Measurements from ENCODE around the gene ZPLD1. TPM values are rescaled to one million over a fixed set of nuclear protein-coding genes. Genes with fewer than 3 reads are reported as not detected.

The ZPLD1 gene
- total RNA-seq, 4 donors from 2014 or later = not detected

DNA sequence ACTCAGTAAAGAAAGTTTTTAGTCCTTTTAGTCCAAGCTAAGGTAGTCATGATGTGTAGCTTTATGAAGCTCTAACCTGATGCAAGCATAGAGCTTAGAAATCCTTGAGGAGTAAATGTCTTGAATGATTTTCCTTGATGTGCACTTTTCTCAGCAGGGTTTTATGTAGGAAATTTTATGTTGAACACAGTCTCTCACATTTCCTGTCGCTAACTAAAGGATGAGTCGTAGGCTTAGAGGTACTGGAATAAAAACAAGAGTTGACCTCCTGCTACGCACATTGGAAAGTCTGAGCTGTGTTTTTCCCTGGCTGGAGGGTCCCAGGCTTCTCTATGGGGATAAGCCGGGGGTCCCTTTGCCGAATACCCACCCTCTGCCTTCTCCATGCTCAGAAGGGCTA, 34.7 kb upstream of the ZPLD1 start:
- TF ChIP-seq CTCF (IDR thresholded peaks at IDR 0.05; ENCODE audit: low read depth) = no peak

DNA sequence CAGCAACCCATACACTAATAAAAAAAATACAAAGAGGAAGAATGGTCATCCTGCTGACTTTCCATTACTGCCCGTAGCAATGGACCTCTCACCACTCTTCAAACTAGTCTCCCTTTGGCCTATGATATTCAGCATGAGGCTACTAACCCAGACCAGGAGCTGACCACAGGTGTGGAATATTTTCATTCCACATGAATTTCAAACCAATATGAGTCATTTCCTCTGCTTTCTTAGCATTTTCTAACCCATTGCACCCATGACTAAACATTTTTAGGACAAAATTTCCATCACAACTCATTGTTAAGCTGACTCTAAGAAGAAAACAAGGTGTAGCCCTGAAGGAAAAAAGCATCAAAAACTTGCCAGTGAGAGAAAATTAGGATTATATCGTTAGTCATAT, 34.0 kb upstream of the ZPLD1 start:
- no peak for TF ChIP-seq CTCF (IDR thresholded peaks at IDR 0.05; ENCODE audit: low read depth)

- TF ChIP-seq CTCF (IDR thresholded peaks at IDR 0.05; ENCODE audit: low read depth) = no peak
Observed at GRCh38 chr3:102410616-102411015, 24.2 kb upstream of the ZPLD1 start.

GRCh38 chr3:102415553-102415952, 19.3 kb upstream of the ZPLD1 start:
- no peak for TF ChIP-seq CTCF (IDR thresholded peaks at IDR 0.05; ENCODE audit: low read depth)

GRCh38 chr3:102419786-102420185, 15.0 kb upstream of the ZPLD1 start:
- no peak for TF ChIP-seq CTCF (IDR thresholded peaks at IDR 0.05; ENCODE audit: low read depth)

DNA sequence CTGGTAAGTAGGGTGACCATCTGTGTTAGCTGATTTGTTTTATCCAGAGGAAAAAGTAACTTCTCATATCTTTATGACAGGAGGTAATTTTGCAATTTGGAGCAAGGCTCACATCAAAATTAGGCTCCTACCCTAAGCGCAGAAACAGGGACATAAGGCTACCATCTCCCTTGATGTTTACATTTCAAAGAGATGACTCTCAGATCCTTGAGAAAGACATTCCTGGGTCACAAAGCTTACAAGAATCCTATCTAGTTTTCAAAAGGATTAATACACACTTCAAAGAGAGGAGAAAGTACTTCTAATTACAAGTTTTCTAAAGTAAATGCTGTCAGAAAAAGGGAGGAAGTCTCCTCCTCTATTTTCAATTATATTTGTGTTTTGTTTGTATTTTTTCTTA, 7.0 kb downstream of the ZPLD1 start:
- no peak for TF ChIP-seq CTCF (IDR thresholded peaks at IDR 0.05; ENCODE audit: low read depth)

DNA sequence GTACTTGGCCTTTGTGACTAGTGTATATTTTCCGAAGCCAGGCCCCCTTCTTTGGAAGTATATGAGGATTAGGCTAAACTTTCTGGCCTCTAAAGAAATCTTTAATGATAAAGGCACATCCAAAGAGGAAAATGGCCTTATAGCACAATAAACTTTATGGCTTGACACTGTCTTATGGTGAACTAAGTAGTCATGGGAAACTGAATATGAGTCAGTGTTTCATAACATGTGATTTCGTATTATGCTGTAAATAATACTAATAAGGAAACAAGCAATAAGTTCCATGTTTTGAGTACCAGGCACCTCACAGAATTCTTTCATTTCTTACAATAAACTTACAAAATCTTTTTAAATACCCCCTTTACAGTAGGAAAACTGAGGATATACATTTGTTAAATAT, 8.2 kb downstream of the ZPLD1 start:
- no peak for TF ChIP-seq CTCF (IDR thresholded peaks at IDR 0.05; ENCODE audit: low read depth)

DNA sequence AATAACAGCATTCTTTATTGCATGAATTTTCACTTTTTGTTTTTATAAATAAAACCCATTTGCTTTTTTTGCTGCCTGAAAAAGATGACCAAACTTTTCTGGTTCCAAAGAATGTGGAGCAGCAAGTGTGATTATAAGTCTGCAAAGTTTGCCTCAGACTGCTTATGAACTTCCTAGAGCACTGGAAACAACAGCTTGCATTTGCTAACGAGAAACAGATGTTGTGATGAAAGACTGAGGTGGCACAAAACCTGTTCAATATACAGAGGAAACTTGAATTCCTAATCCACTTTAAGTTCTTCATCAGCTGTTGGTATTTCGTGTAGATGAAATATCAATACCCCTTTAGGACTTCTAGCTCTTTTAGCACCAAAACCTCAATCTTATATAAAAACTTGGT, 9.3 kb downstream of the ZPLD1 start:
- TF ChIP-seq CTCF (IDR thresholded peaks at IDR 0.05; ENCODE audit: low read depth) = no peak
